Measurements from ENCODE around the gene RAB20. TPM values are rescaled to one million over a fixed set of nuclear protein-coding genes. Genes with fewer than 3 reads are reported as not detected.
A peak's percentile ranks its signal among the peaks of the same experiment; 100 is the strongest.

RAB20 gene
- total and polyA plus RNA-seq, 2 of the 8 experiments (the other 6 are each of a cell fraction or from before 2014, with no cell fraction given): 14.8 to 27.9 TPM

DNA sequence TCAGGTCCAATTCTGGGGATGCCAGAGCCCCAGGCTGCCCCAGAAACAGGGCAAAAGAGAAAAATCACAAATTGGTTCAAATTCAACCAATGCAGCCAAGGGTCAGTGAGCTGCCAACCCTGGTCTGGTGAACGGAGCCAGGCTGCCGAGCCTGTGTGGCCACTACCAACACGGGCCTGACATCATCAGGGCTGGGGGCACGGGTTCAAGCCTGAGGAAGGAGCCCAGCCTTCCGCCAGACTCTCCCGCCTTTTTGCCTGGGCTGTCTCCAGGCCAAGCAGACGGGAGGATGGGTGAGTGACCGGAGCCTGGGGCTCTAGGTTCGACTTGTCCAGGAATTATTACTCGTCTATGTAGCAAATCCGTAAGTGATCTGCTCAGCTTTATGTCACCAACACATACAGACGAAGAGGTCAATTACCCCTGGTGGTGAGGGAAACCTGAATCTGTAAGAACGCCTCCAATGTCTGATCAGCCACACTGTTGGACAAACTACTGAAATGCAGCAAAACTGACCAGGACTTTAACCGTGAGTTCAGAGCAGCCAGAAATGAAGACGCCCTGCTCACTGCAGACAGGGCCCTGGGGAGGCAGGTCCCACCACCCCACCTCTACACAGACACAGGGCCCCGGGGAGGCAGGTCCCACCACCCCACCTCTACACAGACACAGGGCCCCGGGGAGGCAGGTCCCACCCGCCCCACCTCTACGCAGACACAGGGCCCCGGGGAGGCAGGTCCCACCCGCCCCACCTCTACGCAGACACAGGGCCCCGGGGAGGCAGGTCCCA is 31.8 kb downstream of the RAB20 start:
- Histone ChIP-seq H3K79me1 (ENCODE audit: low read depth, low read length) (0 out of 2 replicates have a peak, but pooled peaks cover 5% of the 10 kb centered on the region), H4K20me1 (replicated peaks in 1 of 2; ENCODE audit: control insufficient read depth in 1 of 2, insufficient read depth in 2 of 2, low read length in 2 of 2) (peaks cover 1 to 2% of the 10 kb centered on the region in 2 experiments), H3K36me3 (ENCODE audit: control insufficient read depth in 2 of 4, insufficient read depth in 4 of 4, low read length in 3 of 4) (no peaks in the 10 kb centered on the region), H4K8ac (ENCODE audit: extremely low read depth, insufficient read depth, low read length) (no peak overlapping the region), H3K56ac (replicated peaks; ENCODE audit: insufficient read length, low read depth, low read length) (no peak overlapping the region), H3K4me2 (ENCODE audit: insufficient read depth in 1 of 2, low read depth in 2 of 2, low read length in 2 of 2) (no peak overlapping the region), H3K18ac (ENCODE audit: extremely low read depth, low read length) (no peak overlapping the region), H2AK5ac (ENCODE audit: low read depth, low read length) (no peak overlapping the region; the same call in 1 of the 2 replicates), H3K9ac (replicated peaks in 1 of 4; ENCODE audit: extremely low read depth in 1 of 4, low read depth in 3 of 4, low read length in 3 of 4) (no peak overlapping the region), H3K9me3 (ENCODE audit: insufficient read depth in 2 of 2, low read depth in 1 of 2, low read length in 1 of 2) (peaks cover 0 to 3% of the 10 kb centered on the region in 2 experiments; a peak in 1 of 4 replicates), H3K4ac (replicated peaks; ENCODE audit: insufficient read length, low read depth, low read length) (no peak overlapping the region), H2AFZ (ENCODE audit: low read length) (no peak overlapping the region), H2BK15ac (ENCODE audit: low read length) (no peak overlapping the region), H3K23ac (ENCODE audit: insufficient read length) (no peak overlapping the region), H3K4me3 (ENCODE audit: extremely low read depth in 1 of 4, insufficient read depth in 2 of 4, low read depth in 3 of 4, low read length in 4 of 4) (no peak overlapping the region), H4K91ac (replicated peaks; ENCODE audit: insufficient read length, low read length) (no peak overlapping the region), H2BK20ac (ENCODE audit: low read length) (0 out of 2 replicates have a peak overlapping the region, but pooled peaks have one; percentile 41), H3K27me3 (replicated peaks in 1 of 4; ENCODE audit: control insufficient read depth in 3 of 4, extremely low read depth in 1 of 4, insufficient read depth in 3 of 4, low read length in 3 of 4) (no peaks in the 10 kb centered on the region), H2BK5ac (ENCODE audit: low read depth, low read length) (0 out of 2 replicates have a peak overlapping the region, but pooled peaks have one; percentile 10), H2BK120ac (replicated peaks; ENCODE audit: low read depth, low read length) (no peak overlapping the region), H3K27ac (ENCODE audit: low read depth, low read length) (no peak overlapping the region), H4K5ac (ENCODE audit: insufficient read length, low read depth, low read length) (no peak overlapping the region), H2BK12ac (ENCODE audit: low read depth, low read length) (peak overlapping the region; percentile 61), H3K4me1 (replicated peaks in 1 of 4; ENCODE audit: control insufficient read depth in 3 of 4, insufficient read depth in 4 of 4, low read length in 3 of 4) (peaks cover 2 to 29% (median 16%) of the 10 kb centered on the region in 4 experiments), H3K79me2 (ENCODE audit: control insufficient read depth in 1 of 2, insufficient read depth in 2 of 2, low read length in 2 of 2) (peaks cover 0 to 15% of the 10 kb centered on the region in 2 experiments; a peak in 1 of 4 replicates), H3K23me2 (ENCODE audit: low read depth, low read length) (no peaks in the 10 kb centered on the region; the same call in 1 of the 2 replicates), H3K14ac (ENCODE audit: insufficient read length) (no peak overlapping the region)
- FAIRE-seq (no peak), DNase-seq (ENCODE audit: low read depth in 1 of 2, low spot score in 2 of 2) (no peak)
- CTCF ChIA-PET (ENCODE audit: partially characterized antibody): no interaction called here
- WGBS, 2 experiments (ENCODE audit: extremely low coverage in 1 of 2, insufficient coverage in 1 of 2, insufficient read length in 1 of 2, insufficient replicate concordance in 2 of 2, low coverage in 1 of 2, low lambda C conversion rate in 2 of 2, missing lambda C conversion rate in 1 of 2): 86% methylated on average over 19 of the region's 23 CpGs; no CpG with 5 or more reads in 1 of the 2 experiments
- POLR2A ChIA-PET (ENCODE audit: partially characterized antibody): no interaction called here
- no peak for TF ChIP-seq HDAC2 (IDR thresholded peaks at IDR 0.05; ENCODE audit: borderline replicate concordance in 1 of 2, low read depth in 2 of 2, low read length in 2 of 2)
- no peak for TF ChIP-seq KDM5A (IDR thresholded peaks at IDR 0.05; ENCODE audit: low read length)
- no peak for TF ChIP-seq SIX5 (IDR thresholded peaks at IDR 0.05; ENCODE audit: low read depth, low read length)
- no peak for TF ChIP-seq CBX5 (IDR thresholded peaks at IDR 0.05; ENCODE audit: low read depth, low read length)
- TF ChIP-seq BCL11A (IDR thresholded peaks at IDR 0.05; ENCODE audit: low read depth in 2 of 2, low read length in 2 of 2): no peak
- TF ChIP-seq TAF1 (IDR thresholded peaks at IDR 0.05; ENCODE audit: low read depth, low read length): no peak
- no peak for TF ChIP-seq RNF2 (IDR thresholded peaks at IDR 0.05; ENCODE audit: borderline replicate concordance, low read depth, low read length, missing control alignments, poor library complexity, severe bottlenecking)
- TF ChIP-seq BRCA1 (IDR thresholded peaks at IDR 0.05; ENCODE audit: low read depth, low read length): no peak
- TF ChIP-seq CBX8 (IDR thresholded peaks at IDR 0.05; ENCODE audit: borderline replicate concordance, low read depth, low read length): no peak
- no peak for TF ChIP-seq ASH2L (IDR thresholded peaks at IDR 0.05; ENCODE audit: low read length)
- no peak for TF ChIP-seq SIN3A (conservative IDR thresholded peaks at IDR 0.05 in 1 of 2, IDR thresholded peaks at IDR 0.05 in 1 of 2; ENCODE audit: low read depth in 1 of 2, low read length in 2 of 2)
- no peak for TF ChIP-seq BACH1 (IDR thresholded peaks at IDR 0.05; ENCODE audit: low read length)
